ENCODE measurements around the gene NUP62CL. TPM values are rescaled to one million over a fixed set of nuclear protein-coding genes. Genes with fewer than 3 reads are reported as not detected.

The NUP62CL gene
- total and polyA plus RNA-seq, 2 donors (not counting 1 experiment from before 2014, with no cell fraction given): 0.89 to 3.2 TPM

DNA sequence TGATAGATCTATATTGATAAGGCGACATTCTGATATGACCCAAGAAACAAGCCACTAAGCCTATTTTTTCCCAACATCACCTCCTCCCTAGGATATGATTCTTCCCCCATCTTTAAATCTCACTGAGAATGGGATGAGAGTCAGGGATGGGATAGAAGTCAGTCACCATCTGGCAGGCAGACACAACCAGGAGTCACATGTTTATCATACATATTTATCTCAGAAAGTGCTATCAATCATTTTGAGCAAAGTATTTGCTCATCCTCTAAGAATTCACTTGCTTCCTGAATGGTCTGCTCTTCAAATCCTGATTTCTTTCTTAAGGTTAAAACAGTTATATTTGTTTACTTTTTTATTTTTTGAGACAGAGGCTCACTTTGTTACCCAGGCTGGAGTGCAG lies 20.5 kb upstream of the NUP62CL start:
- H2AFZ ChIP-seq (ENCODE audit: insufficient read depth, low read depth, low read length, poor library complexity, severe bottlenecking): no peak overlapping the region
- no peaks in the 10 kb centered on the region for H3K27me3 ChIP-seq (replicated peaks in 1 of 4; ENCODE audit: control extremely low read depth in 1 of 4, control insufficient read depth in 3 of 4, insufficient read depth in 4 of 4, low read length in 3 of 4)
- CTCF ChIA-PET: no interaction called here
- H3K4me1 ChIP-seq (ENCODE audit: control insufficient read depth in 2 of 2, insufficient read depth in 2 of 2, low read length in 2 of 2): no peaks in the 10 kb centered on the region
- Mint-ChIP-seq H3K27ac (no peak overlapping the region), H3K4me3 (no peak overlapping the region), H3K9me3 (ENCODE audit: insufficient read depth) (no peaks in the 10 kb centered on the region), H3K27me3 (no peaks in the 10 kb centered on the region), H3K4me1 (peaks cover 5% of the 10 kb centered on the region)
- TF ChIP-seq, protein P1, sequence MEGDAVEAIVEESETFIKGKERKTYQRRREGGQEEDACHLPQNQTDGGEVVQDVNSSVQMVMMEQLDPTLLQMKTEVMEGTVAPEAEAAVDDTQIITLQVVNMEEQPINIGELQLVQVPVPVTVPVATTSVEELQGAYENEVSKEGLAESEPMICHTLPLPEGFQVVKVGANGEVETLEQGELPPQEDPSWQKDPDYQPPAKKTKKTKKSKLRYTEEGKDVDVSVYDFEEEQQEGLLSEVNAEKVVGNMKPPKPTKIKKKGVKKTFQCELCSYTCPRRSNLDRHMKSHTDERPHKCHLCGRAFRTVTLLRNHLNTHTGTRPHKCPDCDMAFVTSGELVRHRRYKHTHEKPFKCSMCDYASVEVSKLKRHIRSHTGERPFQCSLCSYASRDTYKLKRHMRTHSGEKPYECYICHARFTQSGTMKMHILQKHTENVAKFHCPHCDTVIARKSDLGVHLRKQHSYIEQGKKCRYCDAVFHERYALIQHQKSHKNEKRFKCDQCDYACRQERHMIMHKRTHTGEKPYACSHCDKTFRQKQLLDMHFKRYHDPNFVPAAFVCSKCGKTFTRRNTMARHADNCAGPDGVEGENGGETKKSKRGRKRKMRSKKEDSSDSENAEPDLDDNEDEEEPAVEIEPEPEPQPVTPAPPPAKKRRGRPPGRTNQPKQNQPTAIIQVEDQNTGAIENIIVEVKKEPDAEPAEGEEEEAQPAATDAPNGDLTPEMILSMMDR (IDR thresholded peaks at IDR 0.05): no peak
- no peak for TF ChIP-seq EZH2 (IDR thresholded peaks at IDR 0.05; ENCODE audit: borderline replicate concordance, insufficient read depth, low read depth, low read length, poor library complexity, severe bottlenecking)
- no peaks in the 10 kb centered on the region for H3K9me3 ChIP-seq (ENCODE audit: control extremely low read depth in 1 of 3, control insufficient read depth in 2 of 3, insufficient read depth in 1 of 3, low read length in 2 of 3)
- no peak overlapping the region for H3K4me3 ChIP-seq (ENCODE audit: control extremely low read depth in 1 of 5, extremely low read depth in 1 of 5, insufficient read depth in 1 of 5, low read depth in 2 of 5, low read length in 4 of 5)
- POLR2A ChIA-PET: no interaction called here
- ATAC-seq (ENCODE audit: low read depth) (no peak), DNase-seq (no peak)
- H4K20me1 ChIP-seq (ENCODE audit: control insufficient read depth, insufficient read depth, low read length, poor library complexity, severe bottlenecking): no peaks in the 10 kb centered on the region
- intact Hi-C loops (cut with micrococcal nuclease): no loop called here
- H3K4me2 ChIP-seq (replicated peaks; ENCODE audit: low read depth, low read length, poor library complexity, severe bottlenecking): no peak overlapping the region
- H3K79me2 ChIP-seq (ENCODE audit: control insufficient read depth, insufficient read depth, low read length): no peaks in the 10 kb centered on the region
- H3K36me3 ChIP-seq (replicated peaks in 1 of 2; ENCODE audit: control extremely low read depth in 1 of 2, control insufficient read depth in 1 of 2, extremely low read depth in 1 of 2, insufficient read depth in 2 of 2, low read length in 1 of 2): no peaks in the 10 kb centered on the region
- H3K9ac ChIP-seq (ENCODE audit: low read length): no peak overlapping the region
- no CpG with 5 or more reads among the region's 1 CpG for WGBS (ENCODE audit: insufficient coverage)
- H3K27ac ChIP-seq (ENCODE audit: low read length in 2 of 2): no peak overlapping the region

GRCh38 chrX:107213477-107213876 lies 7.2 kb upstream of the NUP62CL start:
- no CpG with 5 or more reads among the region's 1 CpG for WGBS (ENCODE audit: insufficient coverage)
- DNase-seq: no peak

More at GRCh38 chrX:107213477-107213876, 7.2 kb upstream of the NUP62CL start:
- no peak for ATAC-seq (ENCODE audit: low read depth)
- Mint-ChIP-seq H3K27ac (no peak overlapping the region), H3K4me1 (no peaks in the 10 kb centered on the region), H3K9me3 (ENCODE audit: insufficient read depth) (no peaks in the 10 kb centered on the region), H3K27me3 (peaks cover 9% of the 10 kb centered on the region), H3K4me3 (no peak overlapping the region)
- H4K20me1 ChIP-seq (ENCODE audit: control insufficient read depth, insufficient read depth, low read length, poor library complexity, severe bottlenecking): no peaks in the 10 kb centered on the region
- H3K9me3 ChIP-seq (ENCODE audit: control extremely low read depth in 1 of 3, control insufficient read depth in 2 of 3, insufficient read depth in 1 of 3, low read length in 2 of 3): no peaks in the 10 kb centered on the region
- H3K79me2 ChIP-seq (ENCODE audit: control insufficient read depth, insufficient read depth, low read length): no peaks in the 10 kb centered on the region
- H3K4me3 ChIP-seq (ENCODE audit: control extremely low read depth in 1 of 5, extremely low read depth in 1 of 5, insufficient read depth in 1 of 5, low read depth in 2 of 5, low read length in 4 of 5): no peak overlapping the region
- TF ChIP-seq, protein P1 (IDR thresholded peaks at IDR 0.05): no peak
- TF ChIP-seq EZH2 (IDR thresholded peaks at IDR 0.05; ENCODE audit: borderline replicate concordance, insufficient read depth, low read depth, low read length, poor library complexity, severe bottlenecking): no peak
- H3K9ac ChIP-seq (ENCODE audit: low read length): no peak overlapping the region
- intact Hi-C loops (cut with micrococcal nuclease): no loop called here
- no peaks in the 10 kb centered on the region for H3K36me3 ChIP-seq (replicated peaks in 1 of 2; ENCODE audit: control extremely low read depth in 1 of 2, control insufficient read depth in 1 of 2, extremely low read depth in 1 of 2, insufficient read depth in 2 of 2, low read length in 1 of 2)
- no peak overlapping the region for H3K27ac ChIP-seq (ENCODE audit: low read length in 2 of 2)
- H2AFZ ChIP-seq (ENCODE audit: insufficient read depth, low read depth, low read length, poor library complexity, severe bottlenecking): no peak overlapping the region
- H3K4me2 ChIP-seq (replicated peaks; ENCODE audit: low read depth, low read length, poor library complexity, severe bottlenecking): no peak overlapping the region
- CTCF ChIA-PET: no interaction called here
- no peaks in the 10 kb centered on the region for H3K27me3 ChIP-seq (replicated peaks in 1 of 4; ENCODE audit: control extremely low read depth in 1 of 4, control insufficient read depth in 3 of 4, insufficient read depth in 4 of 4, low read length in 3 of 4)
- POLR2A ChIA-PET: no interaction called here
- no peaks in the 10 kb centered on the region for H3K4me1 ChIP-seq (ENCODE audit: control insufficient read depth in 2 of 2, insufficient read depth in 2 of 2, low read length in 2 of 2)

Measured in B cell (primary cell).